Measurements from ENCODE around the gene RRH. TPM values are rescaled to one million over a fixed set of nuclear protein-coding genes. Genes with fewer than 3 reads are reported as not detected.

Gene RRH
- total and polyA plus RNA-seq, 7 donors: not detected

DNA sequence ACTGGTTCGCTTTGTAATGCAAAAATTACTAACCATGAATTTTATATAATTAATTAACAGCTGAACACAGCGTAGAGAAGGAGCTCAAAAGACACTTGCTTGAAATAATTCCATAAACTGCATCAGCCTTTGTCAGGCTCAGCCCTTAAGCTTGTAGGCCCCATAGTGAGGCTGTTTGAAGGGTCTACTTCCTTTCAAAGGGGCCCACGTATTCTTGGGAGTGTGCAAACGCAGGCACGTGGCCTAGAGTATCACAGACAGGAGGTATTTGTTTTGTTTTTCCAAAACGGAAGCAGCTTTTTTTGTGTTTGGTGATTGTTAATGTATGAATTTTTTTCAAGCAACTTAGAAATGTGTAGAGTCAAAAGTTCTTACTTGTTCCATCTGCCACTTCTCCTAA lies 59.3 kb downstream of the RRH start:
- no peak for DNase-seq
- H3K4me1 ChIP-seq: no peaks in the 10 kb centered on the region
- H3K27ac ChIP-seq: no peak overlapping the region
- TF ChIP-seq POLR2A (IDR thresholded peaks at IDR 0.05) (no peak), CTCF (IDR thresholded peaks at IDR 0.05) (no peak), POLR2AphosphoS5 (IDR thresholded peaks at IDR 0.05) (no peak), EP300 (IDR thresholded peaks at IDR 0.05) (no peak)
- no peaks in the 10 kb centered on the region for H3K27me3 ChIP-seq
- no peaks in the 10 kb centered on the region for H3K9me3 ChIP-seq
- intact Hi-C loops (cut with DNase I): no loop called here
- 54 to 81% methylated on average over 6 of the region's 6 CpGs for whole genome bisulfite sequencing, 2 donors
- H3K36me3 ChIP-seq: no peaks in the 10 kb centered on the region
- H3K4me3 ChIP-seq: no peak overlapping the region

DNA sequence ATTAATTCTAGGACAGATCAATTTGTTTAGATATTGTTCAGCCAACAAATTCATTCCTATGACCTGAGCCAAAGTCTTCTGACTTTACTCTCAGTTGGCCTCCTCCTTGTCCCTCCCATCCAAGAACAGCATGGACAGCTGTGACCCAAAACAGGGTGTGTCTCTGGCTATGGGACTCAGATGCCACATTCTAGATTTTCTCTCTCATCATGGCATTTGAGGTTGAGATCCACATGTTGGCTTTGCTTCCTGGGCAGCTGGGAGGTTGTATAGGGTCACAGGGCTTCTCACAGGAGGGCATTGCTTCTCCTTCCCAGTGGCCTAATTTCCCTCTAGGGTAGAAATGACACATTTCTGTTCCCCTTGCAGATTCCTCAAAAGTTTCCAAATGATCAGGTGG lies 62.3 kb downstream of the RRH start:
- no peak overlapping the region for H3K27ac ChIP-seq
- DNase-seq: no peak
- no peaks in the 10 kb centered on the region for H3K27me3 ChIP-seq
- no peaks in the 10 kb centered on the region for H3K36me3 ChIP-seq
- intact Hi-C loops (cut with DNase I): no loop called here
- TF ChIP-seq EP300 (IDR thresholded peaks at IDR 0.05): no peak
- no peak for TF ChIP-seq CTCF (IDR thresholded peaks at IDR 0.05)
- no peak for TF ChIP-seq POLR2A (IDR thresholded peaks at IDR 0.05)
- TF ChIP-seq POLR2AphosphoS5 (IDR thresholded peaks at IDR 0.05): no peak
- no peaks in the 10 kb centered on the region for H3K4me1 ChIP-seq
- no peaks in the 10 kb centered on the region for H3K9me3 ChIP-seq
- H3K4me3 ChIP-seq: no peak overlapping the region

Other genes with a start within 250 kb of the RRH start
- 10 to 100 TPM; 18.2 to 41.3 (median 26.8) TPM for gene CASP6, start 124.5 kb upstream of the RRH start, total RNA-seq
- 100 to 1,000 TPM in 1 of 3 donors, 10 to 100 TPM in 2; 63.6 to 101 (median 87.1) TPM for gene CASP6, start 124.5 kb upstream of the RRH start, polyA plus RNA-seq
- gene PLA2G12A, start 97.9 kb upstream of the RRH start, total RNA-seq: 10 to 100 TPM; 18.0 to 27.7 (median 23.0) TPM
- 10 to 100 TPM in 1 of 3 donors, 1 to 10 TPM in 2; 6.6 to 94.8 (median 9.3) TPM for gene PLA2G12A, start 97.9 kb upstream of the RRH start, polyA plus RNA-seq
- gene CFI, start 26.0 kb upstream of the RRH start, total RNA-seq: 10 to 100 TPM in 2 of 4 donors, 1 to 10 TPM in 2; 4.3 to 14.4 (median 9.0) TPM
- 1 to 10 TPM; 1.2 to 8.7 (median 1.2) TPM for gene CFI, start 26.0 kb upstream of the RRH start, polyA plus RNA-seq
- 1 to 10 TPM; 4.4 to 8.6 (median 5.4) TPM for gene GAR1, start 12.2 kb upstream of the RRH start, total RNA-seq
- 10 to 100 TPM; 21.3 to 37.4 (median 27.0) TPM for gene GAR1, start 12.2 kb upstream of the RRH start, polyA plus RNA-seq
- under 1 TPM in 3 of 4 donors, not detected in 1; 0.28 to 0.41 (median 0.33) TPM for gene LRIT3, start 20.1 kb downstream of the RRH start, total RNA-seq
- under 1 TPM in 1 of 3 donors, not detected in 2; 0.10 TPM for gene LRIT3, start 20.1 kb downstream of the RRH start, polyA plus RNA-seq
- gene EGF, start 84.9 kb downstream of the RRH start, total RNA-seq: 1 to 10 TPM in 1 of 4 donors, under 1 TPM in 3; 0.68 to 1.3 (median 0.77) TPM
- under 1 TPM in 2 of 3 donors, not detected in 1; 0.46 to 0.64 TPM for gene EGF, start 84.9 kb downstream of the RRH start, polyA plus RNA-seq